GM12873 (cell line): ENCODE measurements around the gene GFPT1.

ENCODE experiments used
- TF ChIP-seq, protein P1 (sequence below): IDR thresholded peaks from 2 replicates; pipeline ENCODE4 v1.5.1; 2012; ENCODE audit warnings: low read depth, mild to moderate bottlenecking, moderate library complexity, low read length, control low read depth; ENCODE audit not compliant: insufficient read depth; ENCODE audit errors: missing control alignments

GFPT1 gene

DNA sequence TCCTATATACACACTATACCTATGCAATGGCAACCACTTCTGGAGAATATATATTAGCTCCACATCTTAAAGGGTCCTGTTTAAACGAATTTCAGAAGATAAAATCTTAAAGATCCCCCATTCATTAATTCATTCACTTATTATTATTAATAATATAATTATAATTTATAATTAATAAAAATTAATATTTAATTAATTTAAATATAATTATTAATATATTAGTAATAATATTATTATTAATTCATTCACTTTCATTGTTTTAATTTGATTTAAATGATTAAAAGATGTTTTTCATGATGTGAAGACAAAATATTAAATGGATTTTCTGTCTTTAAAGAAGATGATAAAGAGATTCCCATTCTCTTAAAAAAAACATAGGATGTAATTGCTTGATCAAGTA, 29.1 kb upstream of the GFPT1 start:
- TF ChIP-seq, protein P1, sequence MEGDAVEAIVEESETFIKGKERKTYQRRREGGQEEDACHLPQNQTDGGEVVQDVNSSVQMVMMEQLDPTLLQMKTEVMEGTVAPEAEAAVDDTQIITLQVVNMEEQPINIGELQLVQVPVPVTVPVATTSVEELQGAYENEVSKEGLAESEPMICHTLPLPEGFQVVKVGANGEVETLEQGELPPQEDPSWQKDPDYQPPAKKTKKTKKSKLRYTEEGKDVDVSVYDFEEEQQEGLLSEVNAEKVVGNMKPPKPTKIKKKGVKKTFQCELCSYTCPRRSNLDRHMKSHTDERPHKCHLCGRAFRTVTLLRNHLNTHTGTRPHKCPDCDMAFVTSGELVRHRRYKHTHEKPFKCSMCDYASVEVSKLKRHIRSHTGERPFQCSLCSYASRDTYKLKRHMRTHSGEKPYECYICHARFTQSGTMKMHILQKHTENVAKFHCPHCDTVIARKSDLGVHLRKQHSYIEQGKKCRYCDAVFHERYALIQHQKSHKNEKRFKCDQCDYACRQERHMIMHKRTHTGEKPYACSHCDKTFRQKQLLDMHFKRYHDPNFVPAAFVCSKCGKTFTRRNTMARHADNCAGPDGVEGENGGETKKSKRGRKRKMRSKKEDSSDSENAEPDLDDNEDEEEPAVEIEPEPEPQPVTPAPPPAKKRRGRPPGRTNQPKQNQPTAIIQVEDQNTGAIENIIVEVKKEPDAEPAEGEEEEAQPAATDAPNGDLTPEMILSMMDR, result no peak

- TF ChIP-seq, protein P1, result no peak
Observed at GRCh38 chr2:69411120-69411519, 24.1 kb upstream of the GFPT1 start.

DNA sequence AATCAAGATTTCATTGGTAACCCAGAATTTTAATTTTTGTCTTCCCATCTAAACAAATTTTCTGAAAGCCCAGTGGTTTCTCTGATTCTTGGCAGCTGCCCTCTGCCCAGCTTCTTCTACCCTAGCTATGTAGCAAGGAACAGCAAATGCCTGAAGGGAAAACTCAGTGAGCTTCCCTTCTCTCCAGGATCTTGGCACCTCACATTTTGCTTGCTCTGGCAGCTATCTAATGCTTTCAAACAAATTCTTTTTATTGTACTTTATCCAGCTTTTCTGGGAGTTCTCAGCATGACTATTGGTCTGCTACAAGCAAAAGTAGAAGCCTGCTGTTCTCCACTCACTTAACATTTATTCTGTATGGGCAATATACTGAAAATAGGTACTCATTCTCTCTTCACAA, 18.3 kb upstream of the GFPT1 start:
- TF ChIP-seq, protein P1, result no peak

DNA sequence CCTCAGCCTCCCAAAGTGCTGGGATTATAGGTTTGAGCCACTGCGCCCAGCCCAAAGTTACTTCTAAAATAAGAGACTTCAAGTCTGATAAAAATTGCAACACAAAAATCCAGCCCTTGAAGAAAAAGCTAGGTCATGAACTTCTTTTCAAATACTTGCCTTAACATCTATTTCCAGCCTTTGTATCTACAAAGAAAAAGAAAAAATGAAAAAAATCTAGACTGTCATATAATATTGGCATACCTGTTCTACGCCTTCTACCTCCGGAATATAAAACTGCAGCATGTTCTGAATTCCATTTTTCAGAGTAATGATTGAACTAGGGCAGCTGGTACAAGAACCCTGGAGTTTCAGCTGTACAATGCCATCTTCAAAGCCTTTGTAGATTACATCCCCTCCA, 13.1 kb upstream of the GFPT1 start:
- TF ChIP-seq, protein P1, result no peak

GRCh38 chr2:69397234-69397633, 10.2 kb upstream of the GFPT1 start:
- TF ChIP-seq, protein P1, result no peak

- TF ChIP-seq, protein P1, result no peak
Observed at GRCh38 chr2:69395866-69396265, 8.8 kb upstream of the GFPT1 start.

GRCh38 chr2:69393963-69394362, 6.9 kb upstream of the GFPT1 start:
- TF ChIP-seq, protein P1, result no peak
